Measurements from ENCODE around the gene ATG3. TPM values are rescaled to one million over a fixed set of nuclear protein-coding genes. Genes with fewer than 3 reads are reported as not detected.
"Not testable (repeated sequence)": the region's sequence is repeated elsewhere in the genome, so short reads cannot be mapped to it uniquely, and the experiment has no call there.

Gene ATG3
- total RNA-seq, 1 experiment from 2014 or later, result 54.6 TPM

GRCh38 chr3:112539825-112540650 lies 21.7 kb downstream of the ATG3 start:
- DNase-seq, result no peak
- no peaks in the 10 kb centered on the region for H3K9me3 Mint-ChIP-seq (ENCODE audit: low read depth, unreplicated experiment)
- BruUV-seq (replicated peaks), result no TSS peak
- H3K27ac Mint-ChIP-seq (ENCODE audit: unreplicated experiment), result no peak overlapping the region
- TF ChIP-seq, protein P1, sequence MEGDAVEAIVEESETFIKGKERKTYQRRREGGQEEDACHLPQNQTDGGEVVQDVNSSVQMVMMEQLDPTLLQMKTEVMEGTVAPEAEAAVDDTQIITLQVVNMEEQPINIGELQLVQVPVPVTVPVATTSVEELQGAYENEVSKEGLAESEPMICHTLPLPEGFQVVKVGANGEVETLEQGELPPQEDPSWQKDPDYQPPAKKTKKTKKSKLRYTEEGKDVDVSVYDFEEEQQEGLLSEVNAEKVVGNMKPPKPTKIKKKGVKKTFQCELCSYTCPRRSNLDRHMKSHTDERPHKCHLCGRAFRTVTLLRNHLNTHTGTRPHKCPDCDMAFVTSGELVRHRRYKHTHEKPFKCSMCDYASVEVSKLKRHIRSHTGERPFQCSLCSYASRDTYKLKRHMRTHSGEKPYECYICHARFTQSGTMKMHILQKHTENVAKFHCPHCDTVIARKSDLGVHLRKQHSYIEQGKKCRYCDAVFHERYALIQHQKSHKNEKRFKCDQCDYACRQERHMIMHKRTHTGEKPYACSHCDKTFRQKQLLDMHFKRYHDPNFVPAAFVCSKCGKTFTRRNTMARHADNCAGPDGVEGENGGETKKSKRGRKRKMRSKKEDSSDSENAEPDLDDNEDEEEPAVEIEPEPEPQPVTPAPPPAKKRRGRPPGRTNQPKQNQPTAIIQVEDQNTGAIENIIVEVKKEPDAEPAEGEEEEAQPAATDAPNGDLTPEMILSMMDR (IDR thresholded peaks at IDR 0.05; ENCODE audit: unreplicated experiment), result no peak
- H3K4me1 Mint-ChIP-seq (ENCODE audit: low read depth, unreplicated experiment), result no peaks in the 10 kb centered on the region
- peaks cover 17% of the 10 kb centered on the region for H3K36me3 Mint-ChIP-seq (ENCODE audit: insufficient read depth, unreplicated experiment)
- intact Hi-C loops (cut with micrococcal nuclease; ENCODE audit: unreplicated experiment), result no loop called here
- no peak overlapping the region for H3K4me3 Mint-ChIP-seq (ENCODE audit: low read depth, unreplicated experiment)
- H3K27me3 Mint-ChIP-seq (ENCODE audit: unreplicated experiment), result no peaks in the 10 kb centered on the region
- CTCF ChIA-PET, result no interaction called here

GRCh38 chr3:112531358-112531781 lies 30.4 kb downstream of the ATG3 start:
- Mint-ChIP-seq H3K4me1 (ENCODE audit: low read depth, unreplicated experiment) (peaks cover 8% of the 10 kb centered on the region), H3K36me3 (ENCODE audit: insufficient read depth, unreplicated experiment) (no peaks in the 10 kb centered on the region), H3K9me3 (ENCODE audit: low read depth, unreplicated experiment) (no peaks in the 10 kb centered on the region), H3K27ac (ENCODE audit: unreplicated experiment) (no peak overlapping the region), H3K27me3 (ENCODE audit: unreplicated experiment) (no peaks in the 10 kb centered on the region), H3K4me3 (ENCODE audit: low read depth, unreplicated experiment) (no peak overlapping the region)
- TF ChIP-seq, protein P1 (IDR thresholded peaks at IDR 0.05; ENCODE audit: unreplicated experiment), result peak; percentile 11
- intact Hi-C loops (cut with micrococcal nuclease; ENCODE audit: unreplicated experiment), result loop anchor here (1.0 to 5.0 kb wide), 2 partner anchors 204 to 394 kb away; no protein-coding TSS in a partner anchor
- CTCF ChIA-PET, result interaction anchor here (1.0 kb wide), 1 partner anchor 238 kb away, joined by 4 read pairs; the partner anchor contains the start of gene SLC9C1
- no peak for DNase-seq
- no TSS peak for BruUV-seq (replicated peaks)

DNA sequence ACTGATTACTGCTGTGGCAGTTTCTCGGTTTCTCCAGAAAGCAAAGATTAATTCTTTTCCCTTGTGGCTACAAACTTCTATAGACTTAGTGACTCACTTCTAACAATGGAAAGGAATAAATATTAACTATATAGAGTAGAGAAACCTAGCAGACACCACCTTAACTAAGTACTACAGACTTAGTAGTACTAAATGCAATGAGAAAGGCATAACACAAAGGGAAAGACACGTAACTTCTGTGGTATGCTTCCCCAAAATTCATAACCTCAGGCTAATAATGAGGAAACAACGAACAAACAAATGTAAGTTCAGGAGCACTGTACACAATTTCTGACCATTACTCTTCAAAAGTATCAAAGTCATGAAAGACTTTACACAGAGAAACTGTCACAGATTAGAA lies 31.2 kb downstream of the ATG3 start:
- no peak overlapping the region for H3K4me3 Mint-ChIP-seq (ENCODE audit: low read depth, unreplicated experiment)
- H3K9me3 Mint-ChIP-seq (ENCODE audit: low read depth, unreplicated experiment), result no peaks in the 10 kb centered on the region
- CTCF ChIA-PET, result interaction anchor here (1.0 kb wide), 1 partner anchor 237 kb away, joined by 4 read pairs; the partner anchor contains the start of gene SLC9C1
- DNase-seq, result no peak
- no peaks in the 10 kb centered on the region for H3K27me3 Mint-ChIP-seq (ENCODE audit: unreplicated experiment)
- BruUV-seq (replicated peaks), result no TSS peak
- intact Hi-C loops (cut with micrococcal nuclease; ENCODE audit: unreplicated experiment), result loop anchor here (5.0 kb wide), 1 partner anchor 203 kb away; no protein-coding TSS in a partner anchor
- TF ChIP-seq, protein P1 (IDR thresholded peaks at IDR 0.05; ENCODE audit: unreplicated experiment), result no peak
- H3K27ac Mint-ChIP-seq (ENCODE audit: unreplicated experiment), result no peak overlapping the region
- peaks cover 8% of the 10 kb centered on the region for H3K4me1 Mint-ChIP-seq (ENCODE audit: low read depth, unreplicated experiment)
- H3K36me3 Mint-ChIP-seq (ENCODE audit: insufficient read depth, unreplicated experiment), result no peaks in the 10 kb centered on the region

GRCh38 chr3:112524127-112524526 lies 37.6 kb downstream of the ATG3 start:
- CTCF ChIA-PET; H3K4me1 Mint-ChIP-seq (ENCODE audit: low read depth, unreplicated experiment); H3K9me3 Mint-ChIP-seq (ENCODE audit: low read depth, unreplicated experiment); H3K4me3 Mint-ChIP-seq (ENCODE audit: low read depth, unreplicated experiment); H3K36me3 Mint-ChIP-seq (ENCODE audit: insufficient read depth, unreplicated experiment); intact Hi-C loops (cut with micrococcal nuclease; ENCODE audit: unreplicated experiment); H3K27me3 Mint-ChIP-seq (ENCODE audit: unreplicated experiment); DNase-seq; H3K27ac Mint-ChIP-seq (ENCODE audit: unreplicated experiment); BruUV-seq (replicated peaks): not testable (repeated sequence)
